HCT116 (cell line): ENCODE measurements around the gene DCAF11. TPM values are rescaled to one million over a fixed set of nuclear protein-coding genes. Genes with fewer than 3 reads are reported as not detected.
A peak's percentile ranks its signal among the peaks of the same experiment; 100 is the strongest.

Experiments
- ATAC-seq: fragments of 200-7000 bp; cut with Tn5 transposase; 2 replicates; pipeline ENCODE4 v1.9.1; 2020; ENCODE audit warnings: mild to moderate bottlenecking, moderate library complexity
- BruUV-seq: library from RNA; stranded (reverse); fragments of 400-500 nt; replicated peaks from 2 replicates; lab custom pipeline; 2021; lab: Mats Ljungman, UMichigan
- CTCF ChIA-PET: fragments of 300-600 bp; sonication (Branson Sonifier 250); formaldehyde crosslinking; loops from one replicate; lab custom pipeline; 2021; ENCODE audit warnings: antibody characterized with exemption; lab: Charles Lee
- POLR2A ChIA-PET: fragments of 300-600, 350-600 bp; sonication (Branson Sonifier 250); formaldehyde crosslinking; loops from one replicate; lab custom pipeline; 2021; ENCODE audit warnings: antibody characterized with exemption; lab: Charles Lee
- RAD21 ChIA-PET, 2 experiments: fragments of 300-600 bp; sonication (Branson Sonifier 250); formaldehyde crosslinking; loops; one replicate each; lab custom pipeline; 2023; ENCODE audit warnings: low total read pairs in 2 of 2; ENCODE audit not compliant: uncharacterized antibody in 2 of 2, unreplicated experiment in 2 of 2, low non-redundant PET in 1 of 2; lab: Charles Lee
- DNase-seq: peaks from one replicate; pipeline ENCODE4 v3.0.0-alpha.2; 2010; ENCODE audit warnings: low read depth, low spot score
- H2AFZ ChIP-seq: fragments of 200-600 bp; shearing (Covaris generic), sonication (generic); 2 replicates; pipeline ENCODE4 v1.6.1; 2017; ENCODE audit warnings: low read depth, mixed run types, mixed read lengths, antibody characterized with exemption, low read length; ENCODE audit not compliant: poor library complexity, severe bottlenecking
- H3K27ac ChIP-seq: 2 replicates; pipeline ENCODE4 v1.5.1; 2012; ENCODE audit warnings: low read depth, low read length
- H3K27me3 ChIP-seq: fragments of 200-600 bp; sonication (generic); 2 replicates; pipeline ENCODE4 v1.6.1; 2016; ENCODE audit warnings: mixed run types, low read length, mixed read lengths; ENCODE audit not compliant: insufficient read depth
- H3K36me3 ChIP-seq, 2 experiments: fragments of 200-500 bp in 1 of 2; fragments of 200-600 bp in 1 of 2; sonication (Bioruptor generic) in 1 of 2; sonication (generic) in 1 of 2; 2 replicates each; pipeline versions ENCODE4 v1.5.1 to v1.6.1; 2014 to 2016; ENCODE audit warnings: low read length in 2 of 2, inconsistent platforms in 1 of 2, mixed read lengths in 1 of 2, mixed run types in 1 of 2; ENCODE audit not compliant: insufficient read depth in 2 of 2, control insufficient read depth in 1 of 2
- H3K4me1 ChIP-seq, 2 experiments: fragments of 200-600 bp in 1 of 2; sonication (generic) in 1 of 2; 2 replicates each; pipeline versions ENCODE4 v1.5.1 to v1.6.1; 2012 to 2017; ENCODE audit warnings: low read length in 2 of 2, inconsistent platforms in 1 of 2, mild to moderate bottlenecking in 1 of 2, mixed read lengths in 1 of 2, mixed run types in 1 of 2, moderate library complexity in 1 of 2; ENCODE audit not compliant: insufficient read depth in 2 of 2, control insufficient read depth in 1 of 2
- H3K4me2 ChIP-seq: fragments of 200-600 bp; sonication (generic); 2 replicates; pipeline ENCODE4 v1.6.1; 2017; ENCODE audit warnings: mixed run types, low read length, mixed read lengths
- H3K4me3 ChIP-seq, 2 experiments: fragments of 200-600 bp in 1 of 2; sonication (generic) in 1 of 2; replicated peaks in 1 of 2; 2 replicates each; pipeline ENCODE4 v1.5.1; 2011 to 2016; ENCODE audit warnings: low read length in 2 of 2, control low read depth in 1 of 2, low read depth in 1 of 2, mild to moderate bottlenecking in 1 of 2, mixed read lengths in 1 of 2, mixed run types in 1 of 2
- H3K79me2 ChIP-seq: fragments of 200-600 bp; sonication (generic); 2 replicates; pipeline ENCODE4 v1.6.1; 2017; ENCODE audit warnings: mild to moderate bottlenecking, mixed run types, low read length, moderate library complexity, mixed read lengths; ENCODE audit not compliant: insufficient read depth
- H3K9ac ChIP-seq: fragments of 200-600 bp; sonication (generic); 2 replicates; pipeline ENCODE4 v1.6.1; 2016; ENCODE audit warnings: low read length, mixed read lengths
- H3K9me2 ChIP-seq: fragments of 200-600 bp; sonication (generic), shearing (Covaris generic); 2 replicates; pipeline ENCODE4 v1.6.1; 2017; ENCODE audit warnings: mixed run types, mild to moderate bottlenecking, moderate library complexity; ENCODE audit not compliant: insufficient read depth
- H3K9me3 ChIP-seq, 2 experiments: fragments of 200-500 bp in 1 of 2; fragments of 200-600 bp in 1 of 2; sonication (Bioruptor generic) in 1 of 2; sonication (generic) in 1 of 2; 2 replicates each; pipeline ENCODE4 v1.6.1; 2014 to 2017; ENCODE audit warnings: low read length in 2 of 2, mixed read lengths in 2 of 2, inconsistent platforms in 1 of 2, low read depth in 1 of 2, mild to moderate bottlenecking in 1 of 2, mixed run types in 1 of 2, moderate library complexity in 1 of 2; ENCODE audit not compliant: control insufficient read depth in 1 of 2, insufficient read depth in 1 of 2
- H4K20me1 ChIP-seq: fragments of 200-600 bp; sonication (generic), shearing (Covaris generic); 2 replicates; pipeline ENCODE4 v1.6.1; 2017; ENCODE audit warnings: mixed run types, mild to moderate bottlenecking, moderate library complexity; ENCODE audit not compliant: insufficient read depth
- ELF1 ChIP-seq: IDR thresholded peaks from 2 replicates; pipeline ENCODE4 v1.6.1; 2012; ENCODE audit warnings: low read depth, borderline replicate concordance
- JUND ChIP-seq: IDR thresholded peaks from 2 replicates; pipeline ENCODE4 v1.6.1; 2012
- POLR2A ChIP-seq: IDR thresholded peaks from 2 replicates; pipeline ENCODE4 v1.7.0; 2011; ENCODE audit warnings: borderline replicate concordance; ENCODE audit not compliant: insufficient read depth, insufficient read length; ENCODE audit errors: extremely low read depth
- POLR2AphosphoS5 ChIP-seq: IDR thresholded peaks from 2 replicates; pipeline ENCODE4 v1.6.1; 2011; ENCODE audit warnings: mild to moderate bottlenecking, low read depth, low read length, moderate library complexity
- RAD21 ChIP-seq: IDR thresholded peaks from 2 replicates; pipeline ENCODE4 v1.6.1; 2012; ENCODE audit warnings: low read depth, mild to moderate bottlenecking
- TCF7L2 ChIP-seq: IDR thresholded peaks from 2 replicates; pipeline ENCODE4 v1.7.0; 2011; ENCODE audit warnings: borderline replicate concordance, inconsistent platforms; ENCODE audit not compliant: insufficient read depth, insufficient read length; ENCODE audit errors: extremely low read depth
- YY1 ChIP-seq: IDR thresholded peaks from 2 replicates; pipeline ENCODE4 v1.6.1; 2011; ENCODE audit warnings: low read length, low read depth, moderate library complexity, mild to moderate bottlenecking; ENCODE audit not compliant: insufficient replicate concordance; ENCODE audit errors: extremely low read depth
- ZFX ChIP-seq: fragments of 450-650 bp; IDR thresholded peaks from 2 replicates; pipeline ENCODE4 v1.6.1; 2017
- intact Hi-C: fragments of 100-400 bp; cut with micrococcal nuclease; formaldehyde crosslinking; loops from 2 replicates; pipeline ENCODE4 v1.10.0; 2022
- total RNA-seq: library from RNA; stranded (reverse); gene quantifications from one replicate; pipeline ENCODE4 v1.2.1, GENCODE V29; 2021; ENCODE audit not compliant: unreplicated experiment
- TF ChIP-seq, protein P1 (sequence below): IDR thresholded peaks from 2 replicates; pipeline ENCODE4 v1.6.1; 2011; ENCODE audit warnings: mild to moderate bottlenecking, low read length, moderate library complexity; ENCODE audit not compliant: insufficient replicate concordance; ENCODE audit errors: extremely low read depth

The DCAF11 gene
- total RNA-seq, 1 experiment from 2014 or later: 47.5 TPM

DNA sequence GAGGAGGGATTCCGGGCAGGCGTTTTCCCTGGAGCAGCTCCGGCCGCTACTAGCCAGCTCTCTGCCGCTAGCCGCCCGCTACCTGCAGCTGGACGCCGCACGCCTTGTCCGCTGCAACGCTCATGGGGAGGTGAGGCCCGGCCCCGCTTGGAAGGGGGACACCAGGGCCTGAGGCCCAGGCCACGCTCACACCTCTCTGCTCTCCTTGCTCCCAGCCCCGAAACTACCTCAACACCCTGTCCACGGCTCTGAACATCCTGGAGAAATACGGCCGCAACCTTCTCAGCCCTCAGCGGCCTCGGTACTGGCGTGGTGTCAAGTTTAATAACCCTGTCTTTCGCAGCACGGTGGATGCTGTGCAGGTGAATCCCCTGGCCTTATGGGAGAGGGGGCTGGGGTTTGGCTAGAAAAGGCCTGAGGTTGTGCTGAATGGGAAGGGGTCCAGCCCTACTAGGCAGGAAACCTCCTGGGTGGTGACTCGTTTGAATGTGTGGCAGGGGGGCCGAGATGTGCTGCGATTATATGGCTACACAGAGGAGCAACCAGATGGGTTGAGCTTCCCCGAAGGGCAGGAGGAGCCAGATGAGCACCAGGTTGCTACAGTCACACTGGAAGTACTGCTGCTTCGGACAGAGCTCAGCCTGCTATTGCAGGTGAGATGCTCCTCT is 33.3 kb downstream of the DCAF11 start:
- POLR2A ChIA-PET: interaction anchor here (2.0 kb wide), 1 partner anchor 13 kb away, joined by 18 read pairs; the partner anchor contains the start of gene IRF9

DNA sequence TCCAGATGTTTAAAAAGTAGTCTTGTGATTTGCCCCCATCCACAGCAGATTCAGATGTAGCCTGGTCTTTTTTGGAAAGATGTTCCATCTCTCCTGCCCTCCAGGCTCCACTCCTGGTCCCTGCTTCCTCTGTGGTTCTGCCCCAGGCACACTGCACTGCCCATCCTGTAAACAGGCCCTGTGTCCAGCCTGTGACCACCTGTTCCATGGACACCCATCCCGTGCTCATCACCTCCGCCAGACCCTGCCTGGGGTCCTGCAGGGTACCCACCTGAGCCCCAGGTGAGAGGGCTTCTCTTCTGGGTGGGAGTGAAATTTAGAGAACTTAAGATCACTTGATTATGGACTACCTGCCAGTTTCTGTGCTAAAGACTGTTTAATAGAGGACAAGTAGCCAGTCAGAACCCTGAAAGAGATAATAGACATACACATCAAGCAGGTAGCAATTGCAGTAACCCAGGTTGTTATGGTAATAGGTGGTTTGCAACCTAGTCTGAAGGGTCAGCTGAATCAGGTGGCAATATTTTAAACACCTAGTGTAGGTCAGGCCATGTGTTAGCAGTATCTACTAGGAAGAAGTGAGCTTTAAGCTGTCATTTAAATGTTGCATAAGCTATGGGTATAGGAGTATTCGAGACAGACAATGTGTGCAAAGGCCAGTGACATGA is 34.9 kb downstream of the DCAF11 start:
- no peak overlapping the region for H2AFZ ChIP-seq
- H3K4me3 ChIP-seq: no peak overlapping the region
- peaks cover 13 to 17% of the 10 kb centered on the region in 2 experiments for H3K4me1 ChIP-seq
- no peak for ATAC-seq
- ChIA-PET RAD21 (no interaction called here), POLR2A (no interaction called here), CTCF (interaction anchor here (1.0 to 3.9 kb wide), 2 partner anchors 11 to 12 kb away, joined by 4 to 19 read pairs; partner anchors contain the start of gene IRF9)
- H3K27me3 ChIP-seq: no peaks in the 10 kb centered on the region
- BruUV-seq: no TSS peak
- H3K9me3 ChIP-seq: no peaks in the 10 kb centered on the region
- no peaks in the 10 kb centered on the region for H4K20me1 ChIP-seq
- H3K9ac ChIP-seq: no peak overlapping the region
- no peak for DNase-seq
- peaks cover 53% of the 10 kb centered on the region for H3K79me2 ChIP-seq
- no peak overlapping the region for H3K27ac ChIP-seq
- no peaks in the 10 kb centered on the region for H3K9me2 ChIP-seq
- intact Hi-C loops: no loop called here
- H3K36me3 ChIP-seq: peaks cover 29 to 36% of the 10 kb centered on the region in 2 experiments
- TF ChIP-seq YY1 (no peak), JUND (no peak), POLR2A (no peak), RAD21 (no peak), ELF1 (no peak)
- TF ChIP-seq, protein P1, sequence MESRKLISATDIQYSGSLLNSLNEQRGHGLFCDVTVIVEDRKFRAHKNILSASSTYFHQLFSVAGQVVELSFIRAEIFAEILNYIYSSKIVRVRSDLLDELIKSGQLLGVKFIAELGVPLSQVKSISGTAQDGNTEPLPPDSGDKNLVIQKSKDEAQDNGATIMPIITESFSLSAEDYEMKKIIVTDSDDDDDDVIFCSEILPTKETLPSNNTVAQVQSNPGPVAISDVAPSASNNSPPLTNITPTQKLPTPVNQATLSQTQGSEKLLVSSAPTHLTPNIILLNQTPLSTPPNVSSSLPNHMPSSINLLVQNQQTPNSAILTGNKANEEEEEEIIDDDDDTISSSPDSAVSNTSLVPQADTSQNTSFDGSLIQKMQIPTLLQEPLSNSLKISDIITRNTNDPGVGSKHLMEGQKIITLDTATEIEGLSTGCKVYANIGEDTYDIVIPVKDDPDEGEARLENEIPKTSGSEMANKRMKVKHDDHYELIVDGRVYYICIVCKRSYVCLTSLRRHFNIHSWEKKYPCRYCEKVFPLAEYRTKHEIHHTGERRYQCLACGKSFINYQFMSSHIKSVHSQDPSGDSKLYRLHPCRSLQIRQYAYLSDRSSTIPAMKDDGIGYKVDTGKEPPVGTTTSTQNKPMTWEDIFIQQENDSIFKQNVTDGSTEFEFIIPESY: no peak
- H3K4me2 ChIP-seq: no peak overlapping the region

More for the DNA sequence above, 33.3 kb downstream of the DCAF11 start:
- BruUV-seq: TSS peak; percentile 51
- TF ChIP-seq POLR2AphosphoS5: no peak
- TF ChIP-seq TCF7L2: no peak
- peak; percentile 66; the same call in 1 of the 2 replicates for TF ChIP-seq ZFX
- Histone ChIP-seq H3K27ac (peak overlapping the region; percentile 95), H3K4me2 (peak overlapping the region; percentile 92), H3K9ac (peak overlapping the region; percentile 86), H3K4me1 (peaks cover 13 to 17% of the 10 kb centered on the region in 2 experiments), H2AFZ (no peak overlapping the region), H3K9me2 (no peaks in the 10 kb centered on the region), H4K20me1 (no peaks in the 10 kb centered on the region), H3K27me3 (no peaks in the 10 kb centered on the region), H3K79me2 (peaks cover 58% of the 10 kb centered on the region), H3K4me3 (peak overlapping the region; percentile 97 to 99), H3K9me3 (no peaks in the 10 kb centered on the region), H3K36me3 (peaks cover 35 to 40% of the 10 kb centered on the region in 2 experiments)
- no peak for DNase-seq
- ChIA-PET CTCF (interaction anchor here (2.1 to 3.9 kb wide), 2 partner anchors 13 to 90 kb away, joined by 7 to 19 read pairs; partner anchors contain the start of gene IRF9), RAD21 (no interaction called here)
- intact Hi-C loops: no loop called here
- no peak for ATAC-seq
